AG04449 (cell line): ENCODE results near the gene MRRF.
"Not testable (repeated sequence)": the region's sequence is repeated elsewhere in the genome, so short reads cannot be mapped to it uniquely, and the experiment has no call there.

Experiments used
- CTCF ChIA-PET: fragments of 350-600 bp; formaldehyde crosslinking; extraction: SDS; loops from one replicate; lab custom pipeline; 2021; ENCODE audit warnings: antibody characterized with exemption; lab: Yijun Ruan, JAX
- POLR2A ChIA-PET: fragments of 400-600, 350-600 bp; formaldehyde crosslinking; extraction: SDS; loops from one replicate; lab custom pipeline; 2020; ENCODE audit warnings: antibody characterized with exemption, inconsistent platforms; lab: Yijun Ruan, JAX
- DNase-seq: peaks from one replicate; pipeline ENCODE4 v3.0.0-alpha.2; 2010; ENCODE audit warnings: low read depth, low spot score
- H3K4me3 ChIP-seq: 2 replicates; pipeline ENCODE4 v1.5.1; 2011; ENCODE audit warnings: low read depth, mild to moderate bottlenecking, control low read depth, low read length
- TF ChIP-seq, protein P1 (sequence below): IDR thresholded peaks from one replicate; pipeline ENCODE4 v1.5.1; 2011; ENCODE audit warnings: mild to moderate bottlenecking, moderate library complexity, low read length, control low read depth, inconsistent platforms; ENCODE audit not compliant: insufficient read depth; ENCODE audit errors: missing control alignments

The MRRF gene

GRCh38 chr9:122315534-122315933, 50.9 kb downstream of the MRRF start:
- CTCF ChIA-PET, result interaction anchor here (0.7 to 1.3 kb wide), 2 partner anchors 10 to 193 kb away, joined by 3 to 4 read pairs; no protein-coding TSS in a partner anchor
- POLR2A ChIA-PET, result no interaction called here
- no peak for DNase-seq
- TF ChIP-seq, protein P1, sequence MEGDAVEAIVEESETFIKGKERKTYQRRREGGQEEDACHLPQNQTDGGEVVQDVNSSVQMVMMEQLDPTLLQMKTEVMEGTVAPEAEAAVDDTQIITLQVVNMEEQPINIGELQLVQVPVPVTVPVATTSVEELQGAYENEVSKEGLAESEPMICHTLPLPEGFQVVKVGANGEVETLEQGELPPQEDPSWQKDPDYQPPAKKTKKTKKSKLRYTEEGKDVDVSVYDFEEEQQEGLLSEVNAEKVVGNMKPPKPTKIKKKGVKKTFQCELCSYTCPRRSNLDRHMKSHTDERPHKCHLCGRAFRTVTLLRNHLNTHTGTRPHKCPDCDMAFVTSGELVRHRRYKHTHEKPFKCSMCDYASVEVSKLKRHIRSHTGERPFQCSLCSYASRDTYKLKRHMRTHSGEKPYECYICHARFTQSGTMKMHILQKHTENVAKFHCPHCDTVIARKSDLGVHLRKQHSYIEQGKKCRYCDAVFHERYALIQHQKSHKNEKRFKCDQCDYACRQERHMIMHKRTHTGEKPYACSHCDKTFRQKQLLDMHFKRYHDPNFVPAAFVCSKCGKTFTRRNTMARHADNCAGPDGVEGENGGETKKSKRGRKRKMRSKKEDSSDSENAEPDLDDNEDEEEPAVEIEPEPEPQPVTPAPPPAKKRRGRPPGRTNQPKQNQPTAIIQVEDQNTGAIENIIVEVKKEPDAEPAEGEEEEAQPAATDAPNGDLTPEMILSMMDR, result no peak
- no peak overlapping the region for H3K4me3 ChIP-seq

GRCh38 chr9:122318284-122318683, 53.6 kb downstream of the MRRF start:
- no peak overlapping the region for H3K4me3 ChIP-seq
- DNase-seq, result no peak
- CTCF ChIA-PET, result interaction anchor here (0.9 kb wide), 2 partner anchors 33 to 220 kb away, joined by 3 to 4 read pairs; no protein-coding TSS in a partner anchor
- POLR2A ChIA-PET, result interaction anchor here (1.0 kb wide), 1 partner anchor 43 kb away, joined by 3 read pairs; no protein-coding TSS in a partner anchor
- TF ChIP-seq, protein P1, result no peak

GRCh38 chr9:122320413-122320881, 55.8 kb downstream of the MRRF start:
- no peak overlapping the region for H3K4me3 ChIP-seq
- TF ChIP-seq, protein P1, result no peak
- DNase-seq, result no peak
- CTCF ChIA-PET, result no interaction called here
- POLR2A ChIA-PET, result no interaction called here

DNA sequence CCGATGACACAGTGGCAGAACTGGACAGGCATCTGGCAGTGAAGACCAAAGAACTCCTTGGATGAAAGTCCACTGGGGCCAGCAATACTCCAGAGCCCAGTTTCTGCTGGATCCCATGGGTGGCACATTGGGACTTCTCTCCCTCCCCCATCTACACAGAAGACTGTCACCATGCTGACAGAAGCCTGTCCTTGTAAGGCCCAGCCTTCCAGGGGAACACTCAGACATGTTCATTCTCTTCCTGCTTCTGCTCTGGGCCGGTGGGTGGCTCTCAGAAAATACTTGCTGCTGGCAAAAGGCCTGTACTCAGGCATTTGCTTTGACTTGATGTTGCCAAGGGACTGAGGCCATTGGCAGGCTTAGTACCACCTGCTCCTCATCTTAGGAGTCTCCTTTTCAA, 57.9 kb downstream of the MRRF start:
- TF ChIP-seq, protein P1, result no peak
- no peak overlapping the region for H3K4me3 ChIP-seq
- ChIA-PET CTCF (no interaction called here), POLR2A (no interaction called here)
- no peak for DNase-seq

- not testable (repeated sequence) for H3K4me3 ChIP-seq, DNase-seq
- ChIA-PET POLR2A (interaction anchor here (0.6 kb wide), 1 partner anchor 21 kb away, joined by 5 read pairs; no protein-coding TSS in a partner anchor), CTCF (interaction anchor here (1.3 kb wide), 1 partner anchor 198 kb away, joined by 4 read pairs; no protein-coding TSS in a partner anchor)
Observed at GRCh38 chr9:122324665-122325064, 60.0 kb downstream of the MRRF start.

DNA sequence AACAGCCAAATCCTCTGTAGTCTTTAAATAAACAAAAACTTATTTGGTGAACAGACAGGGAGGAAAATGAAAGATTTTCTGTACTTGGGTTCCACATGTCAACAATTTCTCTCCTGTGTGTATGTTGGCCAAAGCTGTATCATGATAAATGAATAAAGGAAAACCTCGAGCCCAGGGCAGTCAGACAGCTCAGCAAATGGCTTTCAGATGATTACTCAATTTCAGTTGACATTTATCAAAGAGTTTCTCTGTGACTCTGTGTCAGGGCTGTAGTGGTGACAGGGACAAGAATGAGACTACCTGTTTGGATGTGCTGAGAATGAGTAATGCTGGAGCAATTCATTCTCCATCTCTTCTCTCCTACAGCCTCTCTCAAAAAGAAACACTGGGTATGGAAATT, 60.4 kb downstream of the MRRF start:
- CTCF ChIA-PET, result interaction anchor here (1.3 kb wide), 1 partner anchor 199 kb away, joined by 4 read pairs; no protein-coding TSS in a partner anchor

More for the DNA sequence above, 60.4 kb downstream of the MRRF start:
- DNase-seq, result no peak
- TF ChIP-seq, protein P1, result no peak
- H3K4me3 ChIP-seq, result no peak overlapping the region
- POLR2A ChIA-PET, result no interaction called here
